Stimulated activated CD4-positive, alpha-beta T cell treated with anti-CD3 and anti-CD28 coated beads, Interleukin-15, amount 100 ng/mL, for 48 hours (primary cell): ENCODE data around the gene ZNF334.

Source experiments
- DNase-seq, 2 donors: peaks; one replicate each; pipeline ENCODE4 v3.0.0-alpha.2; 2020; ENCODE audit warnings: low read depth in 2 of 2

The ZNF334 gene

GRCh38 chr20:46512943-46513844 is at the start of gene ZNF334:
TSS of gene ZNF334 (minus strand) at chr20:46513559. CDS start at chr20:46512102, 1,457 bp downstream.
- peak; percentile 36 to 43 for DNase-seq

- peak; percentile 24 to 57 for DNase-seq
Measured at GRCh38 chr20:46562373-46563169, 49.2 kb upstream of the ZNF334 start.

GRCh38 chr20:46562009-46562372 is 48.6 kb upstream of the ZNF334 start:
- no peak for DNase-seq

GRCh38 chr20:46559685-46560440 is 46.5 kb upstream of the ZNF334 start:
- DNase-seq, result no peak

- DNase-seq, result no peak
Measured at GRCh38 chr20:46559001-46559400, 45.6 kb upstream of the ZNF334 start.

- peak; percentile 53 to 58 for DNase-seq
Measured at GRCh38 chr20:46558511-46558959, 45.2 kb upstream of the ZNF334 start.

- DNase-seq, result no peak
Measured at GRCh38 chr20:46557231-46557956, 44.0 kb upstream of the ZNF334 start.

GRCh38 chr20:46555370-46555956 is 42.1 kb upstream of the ZNF334 start:
- DNase-seq, result no peak

- DNase-seq, result no peak
Measured at GRCh38 chr20:46554828-46555227, 41.5 kb upstream of the ZNF334 start.

- DNase-seq, result no peak
Measured at GRCh38 chr20:46553926-46554325, 40.6 kb upstream of the ZNF334 start.

- DNase-seq, result peak; percentile 20 to 30
Measured at GRCh38 chr20:46552460-46553420, 39.4 kb upstream of the ZNF334 start.

- no peak for DNase-seq
Measured at GRCh38 chr20:46551522-46552381, 38.4 kb upstream of the ZNF334 start.

GRCh38 chr20:46550461-46550860 is 37.1 kb upstream of the ZNF334 start, which contains the start of gene OCSTAMP:
TSS of gene OCSTAMP (minus strand) at chr20:46550654. CDS start at chr20:46550560, 94 bp downstream.
- no peak for DNase-seq

GRCh38 chr20:46549188-46549972 is 36.0 kb upstream of the ZNF334 start:
- DNase-seq, result no peak

GRCh38 chr20:46548688-46549087 is 35.3 kb upstream of the ZNF334 start:
- no peak for DNase-seq

- no peak for DNase-seq
Measured at GRCh38 chr20:46547995-46548394, 34.6 kb upstream of the ZNF334 start.

- DNase-seq, result no peak
Measured at GRCh38 chr20:46546936-46547335, 33.6 kb upstream of the ZNF334 start.

GRCh38 chr20:46546298-46546697 is 32.9 kb upstream of the ZNF334 start:
- no peak for DNase-seq
